Keratinocyte (primary cell): Measurements from ENCODE around the gene TGFB1I1. TPM values are rescaled to one million over a fixed set of nuclear protein-coding genes. Genes with fewer than 3 reads are reported as not detected.
"Not testable (repeated sequence)": the region's sequence is repeated elsewhere in the genome, so short reads cannot be mapped to it uniquely, and the experiment has no call there.

Source experiments
- DNase-seq: peaks from one replicate; pipeline ENCODE4 v3.0.0-alpha.2; 2011; ENCODE audit warnings: low read depth, missing footprints, low spot score
- FAIRE-seq: peaks from 2 replicates; lab custom pipeline; 2011; peaks lifted over from hg19 to GRCh38; lab: Jason Lieb, UNC
- H2AFZ ChIP-seq: 2 replicates; pipeline ENCODE4 v1.6.0; 2012; ENCODE audit warnings: low read length, control low read depth, inconsistent platforms; ENCODE audit not compliant: control insufficient read depth
- H3K27ac ChIP-seq: 2 replicates; pipeline ENCODE4 v1.5.1; 2011; ENCODE audit warnings: low read length; ENCODE audit not compliant: control insufficient read depth, insufficient read depth
- H3K27me3 ChIP-seq: 3 replicates; pipeline ENCODE4 v1.6.0; 2011; ENCODE audit warnings: low read length; ENCODE audit not compliant: control insufficient read depth, insufficient read depth; ENCODE audit errors: extremely low read depth
- H3K36me3 ChIP-seq, 2 experiments: 2 replicates in 1 of 2; 3 replicates in 1 of 2; pipeline ENCODE4 v1.5.1; 2011; ENCODE audit warnings: low read length in 2 of 2, mild to moderate bottlenecking in 1 of 2; ENCODE audit not compliant: control insufficient read depth in 2 of 2, insufficient read depth in 2 of 2; ENCODE audit errors: extremely low read depth in 1 of 2
- H3K4me1 ChIP-seq: 3 replicates; pipeline ENCODE4 v1.5.1; 2011; ENCODE audit warnings: low read length; ENCODE audit not compliant: control insufficient read depth, insufficient read depth; ENCODE audit errors: extremely low read depth
- H3K4me2 ChIP-seq: 3 replicates; pipeline ENCODE4 v1.6.0; 2011; ENCODE audit warnings: low read depth, low read length; ENCODE audit not compliant: control insufficient read depth, insufficient read depth; ENCODE audit errors: extremely low read depth
- H3K4me3 ChIP-seq, 3 experiments: fragments of 200-600 bp in 1 of 3; sonication (generic) in 1 of 3; 2 replicates in 2 of 3; 3 replicates in 1 of 3; pipeline ENCODE4 v1.5.1; 2011 to 2016; ENCODE audit warnings: low read length in 3 of 3, mild to moderate bottlenecking in 3 of 3, control low read depth in 2 of 3, inconsistent platforms in 1 of 3, low read depth in 1 of 3, mixed read lengths in 1 of 3, mixed run types in 1 of 3, moderate library complexity in 1 of 3; ENCODE audit not compliant: control insufficient read depth in 2 of 3, insufficient read depth in 2 of 3; ENCODE audit errors: extremely low read depth in 1 of 3
- H3K79me2 ChIP-seq: 2 replicates; pipeline ENCODE4 v1.6.0; 2012; ENCODE audit warnings: low read length; ENCODE audit not compliant: control insufficient read depth, insufficient read depth
- H3K9ac ChIP-seq: 3 replicates; pipeline ENCODE4 v1.6.0; 2011; ENCODE audit warnings: low read length; ENCODE audit not compliant: control insufficient read depth, insufficient read depth; ENCODE audit errors: extremely low read depth
- H3K9me1 ChIP-seq: 3 replicates; pipeline ENCODE4 v1.6.0; 2011; ENCODE audit warnings: low read length; ENCODE audit not compliant: control insufficient read depth, insufficient read depth; ENCODE audit errors: extremely low read depth
- H3K9me3 ChIP-seq: 2 replicates; pipeline ENCODE4 v1.5.1; 2012; ENCODE audit warnings: low read depth, low read length; ENCODE audit not compliant: control insufficient read depth
- H4K20me1 ChIP-seq: 3 replicates; pipeline ENCODE4 v1.6.0; 2011; ENCODE audit warnings: low read length; ENCODE audit not compliant: control insufficient read depth, insufficient read depth; ENCODE audit errors: extremely low read depth
- CTCF ChIP-seq, 3 experiments: IDR thresholded peaks in 1 of 3; conservative IDR thresholded peaks in 1 of 3; optimal IDR thresholded peaks in 1 of 3; 2 replicates in 2 of 3; 3 replicates in 1 of 3; pipeline versions ENCODE3 to v1.5.1; 2011; ENCODE audit warnings: low read length in 3 of 3, mild to moderate bottlenecking in 3 of 3, moderate library complexity in 2 of 3, control low read depth in 1 of 3, inconsistent platforms in 1 of 3; ENCODE audit not compliant: insufficient read depth in 2 of 3; ENCODE audit errors: extremely low read depth in 1 of 3
- EZH2 ChIP-seq: IDR thresholded peaks from one replicate; pipeline ENCODE4 v1.6.1; 2012; ENCODE audit warnings: inconsistent platforms, mild to moderate bottlenecking, low read length, moderate library complexity
- dilution Hi-C: fragments of 300-500 bp; cut with MboI; formaldehyde crosslinking; loops from one replicate; pipeline ENCODE4 v1.7.0; 2020; ENCODE audit warnings: low sequenced_read_pairs; ENCODE audit not compliant: extremely low pct_ligation_motif_present
- polyA plus RNA-seq, 5 experiments: library from polyadenylated mRNA; depleted of rRNA in 3 of 5; stranded (reverse) in 3 of 5; stranded (forward) in 1 of 5; unstranded in 1 of 5; fragments of >200 nt; gene quantifications; 1 replicate in 1 of 5; 2 replicates in 3 of 5; 3 replicates in 1 of 5; pipeline versions ENCODE4 v1.2.1 to v1.2.3, GENCODE V29; 2011 to 2012; ENCODE audit warnings: missing spikeins in 2 of 5, low read depth in 1 of 5, low replicate concordance in 1 of 5

Gene TGFB1I1
- polyA plus RNA-seq, 1 donor (not counting 4 experiments of a cell fraction or from before 2014, with no cell fraction given), result 3.7 TPM

GRCh38 chr16:31502981-31503380, 31.0 kb downstream of the TGFB1I1 start:
- FAIRE-seq, result no peak
- Histone ChIP-seq H3K4me2 (no peak overlapping the region), H3K9ac (no peak overlapping the region), H3K27ac (no peak overlapping the region), H4K20me1 (no peaks in the 10 kb centered on the region), H3K4me1 (peaks cover 7% of the 10 kb centered on the region), H3K27me3 (no peaks in the 10 kb centered on the region), H3K36me3 (peaks cover 14 to 15% of the 10 kb centered on the region in 2 experiments), H3K9me3 (no peaks in the 10 kb centered on the region), H3K9me1 (no peaks in the 10 kb centered on the region), H3K4me3 (no peak overlapping the region), H3K79me2 (peaks cover 8% of the 10 kb centered on the region), H2AFZ (no peak overlapping the region)
- DNase-seq, result no peak
- TF ChIP-seq CTCF (optimal IDR thresholded peaks at IDR 0.05 in 1 of 3, IDR thresholded peaks at IDR 0.05 in 1 of 3, conservative IDR thresholded peaks at IDR 0.05 in 1 of 3; ENCODE audit: extremely low read depth in 1 of 3, insufficient read depth in 2 of 3, low read length in 3 of 3) (no peak), EZH2 (no peak)
- dilution Hi-C loops, result no loop called here

GRCh38 chr16:31503555-31503954, 31.6 kb downstream of the TGFB1I1 start:
- H3K4me1 ChIP-seq, H3K9me1 ChIP-seq, DNase-seq, H2AFZ ChIP-seq, H3K9ac ChIP-seq, H3K27ac ChIP-seq, H3K9me3 ChIP-seq, H4K20me1 ChIP-seq, H3K27me3 ChIP-seq, FAIRE-seq, dilution Hi-C loops, H3K4me3 ChIP-seq, H3K79me2 ChIP-seq, H3K4me2 ChIP-seq: not testable (repeated sequence)
- H3K36me3 ChIP-seq, result peaks cover 9 to 11% of the 10 kb centered on the region in 2 experiments

- Histone ChIP-seq H3K9me3 (no peaks in the 10 kb centered on the region), H3K36me3 (peaks cover 9% of the 10 kb centered on the region in 2 experiments), H2AFZ (no peak overlapping the region), H3K27me3 (no peaks in the 10 kb centered on the region), H3K4me2 (no peak overlapping the region), H3K79me2 (peaks cover 8% of the 10 kb centered on the region), H3K4me3 (no peak overlapping the region), H3K4me1 (peaks cover 7% of the 10 kb centered on the region), H4K20me1 (no peaks in the 10 kb centered on the region), H3K9me1 (no peaks in the 10 kb centered on the region), H3K9ac (no peak overlapping the region), H3K27ac (no peak overlapping the region)
- FAIRE-seq (no peak), DNase-seq (no peak)
- TF ChIP-seq CTCF (optimal IDR thresholded peaks at IDR 0.05 in 1 of 3, IDR thresholded peaks at IDR 0.05 in 1 of 3, conservative IDR thresholded peaks at IDR 0.05 in 1 of 3; ENCODE audit: extremely low read depth in 1 of 3, insufficient read depth in 2 of 3, low read length in 3 of 3), result no peak
- TF ChIP-seq EZH2, result no peak
- dilution Hi-C loops, result no loop called here
Measured at GRCh38 chr16:31504159-31504558, 32.2 kb downstream of the TGFB1I1 start.
